GM18508 (cell line): ENCODE results near the gene PCDHGC3.

Source experiments
- ATAC-seq: cut with Tn5 transposase; IDR thresholded peaks from one replicate; pipeline ENCODE4 v1.9.1; 2021; ENCODE audit warnings: moderate number of reproducible peaks; ENCODE audit not compliant: insufficient read depth, unreplicated experiment

The PCDHGC3 gene

GRCh38 chr5:141519605-141520565 lies 44.1 kb downstream of the PCDHGC3 start:
- ATAC-seq = no peak

GRCh38 chr5:141521244-141521781 lies 45.5 kb downstream of the PCDHGC3 start:
- ATAC-seq = no peak

- no peak for ATAC-seq
Measured at GRCh38 chr5:141522301-141522700, 46.5 kb downstream of the PCDHGC3 start.

- no peak for ATAC-seq
Measured at GRCh38 chr5:141523991-141524390, 48.2 kb downstream of the PCDHGC3 start.

GRCh38 chr5:141524604-141525597 lies 49.1 kb downstream of the PCDHGC3 start:
- peak; percentile 68 for ATAC-seq

GRCh38 chr5:141525653-141526052 lies 49.9 kb downstream of the PCDHGC3 start:
- ATAC-seq = no peak

- no peak for ATAC-seq
Measured at GRCh38 chr5:141527426-141527825, 51.7 kb downstream of the PCDHGC3 start.
